AG09309 (cell line): ENCODE measurements around the gene PEX13.
A peak's percentile ranks its signal among the peaks of the same experiment; 100 is the strongest.
"Not testable (repeated sequence)": the region's sequence is repeated elsewhere in the genome, so short reads cannot be mapped to it uniquely, and the experiment has no call there.

Experiments
- DNase-seq: peaks from one replicate; pipeline ENCODE4 v3.0.0-alpha.2; 2010; ENCODE audit warnings: low read depth
- H3K4me3 ChIP-seq: 2 replicates; pipeline ENCODE4 v1.5.1; 2011; ENCODE audit warnings: mild to moderate bottlenecking, low read depth, low read length, moderate library complexity; ENCODE audit not compliant: control insufficient read depth
- TF ChIP-seq, protein P1 (sequence below): IDR thresholded peaks from 2 replicates; pipeline ENCODE4 v1.5.1; 2011; ENCODE audit warnings: mild to moderate bottlenecking, low read depth, low read length, inconsistent platforms; ENCODE audit not compliant: insufficient read depth, control insufficient read depth; ENCODE audit errors: missing control alignments

The PEX13 gene

GRCh38 chr2:61009355-61009754 is 8.2 kb upstream of the PEX13 start:
- no peak for DNase-seq
- H3K4me3 ChIP-seq = no peak overlapping the region
- TF ChIP-seq, protein P1, sequence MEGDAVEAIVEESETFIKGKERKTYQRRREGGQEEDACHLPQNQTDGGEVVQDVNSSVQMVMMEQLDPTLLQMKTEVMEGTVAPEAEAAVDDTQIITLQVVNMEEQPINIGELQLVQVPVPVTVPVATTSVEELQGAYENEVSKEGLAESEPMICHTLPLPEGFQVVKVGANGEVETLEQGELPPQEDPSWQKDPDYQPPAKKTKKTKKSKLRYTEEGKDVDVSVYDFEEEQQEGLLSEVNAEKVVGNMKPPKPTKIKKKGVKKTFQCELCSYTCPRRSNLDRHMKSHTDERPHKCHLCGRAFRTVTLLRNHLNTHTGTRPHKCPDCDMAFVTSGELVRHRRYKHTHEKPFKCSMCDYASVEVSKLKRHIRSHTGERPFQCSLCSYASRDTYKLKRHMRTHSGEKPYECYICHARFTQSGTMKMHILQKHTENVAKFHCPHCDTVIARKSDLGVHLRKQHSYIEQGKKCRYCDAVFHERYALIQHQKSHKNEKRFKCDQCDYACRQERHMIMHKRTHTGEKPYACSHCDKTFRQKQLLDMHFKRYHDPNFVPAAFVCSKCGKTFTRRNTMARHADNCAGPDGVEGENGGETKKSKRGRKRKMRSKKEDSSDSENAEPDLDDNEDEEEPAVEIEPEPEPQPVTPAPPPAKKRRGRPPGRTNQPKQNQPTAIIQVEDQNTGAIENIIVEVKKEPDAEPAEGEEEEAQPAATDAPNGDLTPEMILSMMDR = no peak

- H3K4me3 ChIP-seq = no peak overlapping the region
- DNase-seq = no peak
- TF ChIP-seq, protein P1 = no peak
Observed at GRCh38 chr2:61011678-61012077, 5.8 kb upstream of the PEX13 start.

- DNase-seq, H3K4me3 ChIP-seq: not testable (repeated sequence)
Observed at GRCh38 chr2:61012303-61012702, 5.2 kb upstream of the PEX13 start.

DNA sequence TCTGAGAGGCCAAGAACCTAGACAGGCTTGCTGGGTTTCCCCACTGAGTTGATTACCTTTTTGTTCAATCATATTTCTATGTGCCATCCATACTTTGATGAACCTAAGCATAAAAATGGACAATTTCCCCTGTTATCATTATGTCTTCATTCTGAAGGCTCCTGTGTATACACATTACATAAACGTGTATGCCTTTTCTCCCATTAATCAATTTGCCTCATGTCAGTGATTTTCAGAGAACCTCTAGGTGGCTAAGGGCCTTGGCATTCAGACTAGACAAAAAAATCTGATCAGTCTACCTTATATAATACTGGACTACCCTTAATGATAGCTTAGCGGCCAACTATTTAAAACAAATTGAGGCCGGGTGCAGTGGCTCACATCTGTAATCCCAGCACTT is 4.1 kb upstream of the PEX13 start:
- no peak overlapping the region for H3K4me3 ChIP-seq
- no peak for DNase-seq
- TF ChIP-seq, protein P1 = no peak

DNA sequence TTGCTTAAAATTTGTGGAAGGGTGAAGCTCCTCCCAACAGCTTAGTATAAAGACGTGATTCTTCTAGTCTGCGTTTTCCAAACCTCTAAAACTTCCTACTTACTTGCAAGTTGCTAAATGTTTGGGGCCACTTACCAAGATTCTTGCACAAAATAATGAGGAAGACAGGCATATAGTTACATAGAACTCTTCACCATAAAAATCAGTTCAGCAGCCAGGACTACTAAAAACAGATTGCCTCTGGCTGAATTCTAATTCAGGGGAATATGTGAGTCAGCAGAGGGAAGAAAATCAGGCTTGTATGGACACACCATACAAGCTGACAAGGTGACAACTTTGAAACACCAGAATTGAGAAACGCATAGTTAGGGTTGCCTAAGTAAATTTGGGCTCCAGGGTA is 2.8 kb upstream of the PEX13 start:
- no peak overlapping the region for H3K4me3 ChIP-seq
- peak; percentile 71 for DNase-seq
- TF ChIP-seq, protein P1 = no peak

- no peak for DNase-seq
- TF ChIP-seq, protein P1 = no peak
- no peak overlapping the region for H3K4me3 ChIP-seq
Observed at GRCh38 chr2:61015976-61016375, 1.5 kb upstream of the PEX13 start.

- no peak for DNase-seq
- H3K4me3 ChIP-seq = peak overlapping the region; percentile 94
- TF ChIP-seq, protein P1 = no peak
Observed at GRCh38 chr2:61016392-61017002, 1.0 kb upstream of the PEX13 start.
